ENCODE data around the gene SND1.

The SND1 gene

GRCh38 chr7:127932076-127932475 lies 280.1 kb downstream of the SND1 start:
- no peak for DNase-seq (ENCODE audit: low read depth, low spot score)

DNA sequence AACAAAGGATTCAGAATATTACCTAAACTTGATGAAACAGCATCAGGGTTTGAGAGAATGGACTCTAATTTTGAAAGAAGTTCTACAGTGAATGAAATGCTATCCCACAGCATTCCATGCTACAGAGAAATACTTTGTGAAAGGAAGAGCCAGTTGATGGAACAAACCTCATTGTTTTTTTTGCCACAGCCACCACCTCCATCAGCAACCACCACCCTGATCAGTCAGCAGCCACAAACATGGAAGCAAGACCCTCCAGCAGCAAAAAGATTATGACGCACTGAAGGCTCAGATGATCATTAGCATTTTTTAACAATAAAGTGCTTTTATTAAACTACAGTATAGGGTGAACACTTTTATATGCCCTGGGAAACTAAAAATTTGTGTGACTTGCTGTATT lies 280.5 kb downstream of the SND1 start:
- no peak for DNase-seq (ENCODE audit: low read depth, low spot score)

DNA sequence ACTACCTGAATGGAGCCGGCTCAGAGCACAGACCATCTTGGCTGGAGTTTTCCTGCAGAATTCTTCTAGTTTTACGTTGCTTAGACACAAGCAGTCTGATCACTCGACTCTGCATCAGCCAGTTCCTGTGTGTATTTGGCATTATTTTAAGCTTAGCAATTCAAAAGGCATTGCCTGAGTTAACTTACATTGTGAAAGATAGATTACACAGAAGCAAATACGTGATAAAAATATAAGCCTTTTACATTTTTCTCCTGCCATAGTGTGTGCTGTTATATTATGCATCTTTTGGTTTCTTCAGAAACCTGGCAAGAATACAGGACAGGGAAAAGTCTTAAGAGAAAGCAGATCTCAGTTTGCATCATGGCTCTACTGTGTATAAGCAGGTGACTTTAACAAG lies 281.2 kb downstream of the SND1 start:
- DNase-seq (ENCODE audit: low read depth, low spot score), result no peak

DNA sequence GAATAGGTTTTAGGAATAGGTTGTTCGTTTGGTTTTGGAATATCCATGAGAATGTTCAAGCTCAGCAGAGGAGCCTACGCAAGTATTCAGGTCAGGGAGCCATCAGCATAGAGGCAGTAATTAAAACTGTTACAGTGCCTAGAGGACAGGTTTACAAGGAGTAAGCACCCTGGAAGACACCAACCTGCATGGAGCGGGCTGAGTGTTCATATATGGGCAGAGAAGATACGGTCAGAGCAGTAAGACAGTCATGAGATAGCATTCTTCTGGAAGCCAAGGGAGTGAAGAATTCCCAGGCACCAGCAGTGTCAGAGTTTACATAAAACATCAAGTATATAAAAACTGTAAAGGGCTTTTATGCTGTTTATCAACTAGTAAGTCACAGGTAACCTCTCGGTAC lies 282.7 kb downstream of the SND1 start:
- no peak for DNase-seq (ENCODE audit: low read depth, low spot score)

DNA sequence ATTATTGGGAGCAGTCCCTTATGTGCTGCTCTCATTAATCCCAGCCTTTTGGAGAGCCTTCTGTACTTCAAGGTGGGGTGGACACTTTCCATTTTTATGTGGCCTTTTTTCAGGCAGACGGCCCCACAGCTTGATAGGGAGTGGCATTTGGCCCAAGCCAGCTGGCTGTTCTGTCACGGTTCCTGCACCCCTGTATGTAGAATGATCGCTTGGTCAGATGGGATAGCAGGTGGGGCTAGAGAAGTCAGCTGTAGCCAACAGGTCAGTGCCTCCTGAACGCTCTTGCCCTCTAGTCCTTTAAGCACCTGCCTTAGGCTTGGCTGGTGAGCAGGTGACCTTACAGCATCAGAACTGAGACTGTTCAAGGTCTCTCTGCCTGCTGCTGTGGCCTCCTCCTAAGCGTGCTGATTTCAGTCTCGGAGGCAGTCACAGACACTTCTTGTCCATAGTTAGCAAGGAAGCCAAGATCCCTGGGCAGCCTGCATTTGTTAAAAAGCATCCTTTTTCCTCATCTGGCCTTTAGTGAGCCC lies 283.9 kb downstream of the SND1 start:
- DNase-seq (ENCODE audit: low read depth, low spot score), result no peak

DNA sequence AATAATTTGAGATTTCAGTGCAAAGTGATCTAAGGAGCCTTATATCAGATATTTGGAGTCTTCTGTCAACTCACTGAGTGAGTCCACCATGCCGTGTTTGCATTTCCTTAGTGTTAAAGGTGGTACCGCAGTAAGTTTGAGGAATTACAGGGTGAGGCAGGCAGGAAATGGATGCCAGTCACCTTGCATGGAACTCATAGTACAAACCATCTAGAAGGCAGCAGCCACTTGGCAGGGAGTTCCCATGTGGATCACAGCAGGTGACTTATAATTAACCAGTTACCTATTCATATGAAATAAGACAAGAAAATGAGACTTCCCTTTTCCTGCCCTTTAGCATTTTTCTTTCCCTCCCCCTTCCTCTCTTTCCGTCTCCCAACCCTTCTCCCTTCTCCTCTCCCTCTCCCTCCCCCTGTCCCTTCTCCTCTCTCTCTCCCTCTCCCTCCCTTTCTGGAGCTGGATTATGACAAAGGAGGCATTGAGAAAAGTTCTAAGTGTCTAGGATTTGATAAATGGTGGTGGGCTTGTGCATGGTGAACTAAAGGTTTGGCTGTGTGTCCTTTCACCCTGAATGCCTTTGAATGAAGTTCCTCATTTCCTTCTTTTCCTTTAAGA lies 285.2 kb downstream of the SND1 start:
- no peak for DNase-seq (ENCODE audit: low read depth, low spot score)

- DNase-seq (ENCODE audit: low read depth, low spot score), result no peak
These were observed 286.6 kb downstream of the SND1 start for GRCh38 chr7:127938588-127938987.

DNA sequence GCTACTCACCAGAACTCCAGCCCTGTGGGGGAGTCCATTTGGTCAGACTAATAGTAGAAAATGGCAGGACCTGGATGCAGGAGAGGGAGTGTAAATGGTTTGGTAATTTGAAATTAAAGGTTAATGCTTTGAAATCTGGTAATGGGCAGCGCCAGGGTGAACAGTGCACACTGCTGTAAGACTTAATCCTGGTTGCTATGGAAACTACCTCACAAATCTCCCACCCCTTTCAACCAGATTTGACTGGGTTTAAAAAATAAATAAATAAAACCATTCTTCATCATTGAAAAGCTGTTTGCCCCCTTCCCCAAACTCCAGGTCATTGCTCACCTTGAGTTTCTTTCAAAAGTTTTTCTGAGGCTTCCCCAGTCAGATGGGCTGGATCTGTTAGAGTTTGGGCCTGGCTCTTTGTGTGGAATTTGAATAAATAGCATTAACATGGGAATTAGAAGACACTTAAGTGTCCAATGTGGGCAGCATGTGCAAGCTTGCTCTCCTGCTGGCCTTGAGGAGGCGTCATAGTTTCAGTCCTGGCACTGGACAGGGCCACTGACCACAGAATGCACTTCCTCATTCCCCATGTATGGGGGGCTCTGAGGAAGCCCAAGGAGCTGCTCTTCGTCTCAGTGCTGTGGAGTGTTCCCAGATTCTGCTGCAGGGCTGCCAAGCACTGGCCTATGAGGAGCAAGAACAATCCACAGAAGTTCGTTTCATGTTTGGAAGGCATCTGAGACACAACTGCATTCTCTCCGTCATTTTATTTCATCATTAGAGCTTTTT lies 288.6 kb downstream of the SND1 start:
- no peak for DNase-seq (ENCODE audit: low read depth, low spot score)

DNA sequence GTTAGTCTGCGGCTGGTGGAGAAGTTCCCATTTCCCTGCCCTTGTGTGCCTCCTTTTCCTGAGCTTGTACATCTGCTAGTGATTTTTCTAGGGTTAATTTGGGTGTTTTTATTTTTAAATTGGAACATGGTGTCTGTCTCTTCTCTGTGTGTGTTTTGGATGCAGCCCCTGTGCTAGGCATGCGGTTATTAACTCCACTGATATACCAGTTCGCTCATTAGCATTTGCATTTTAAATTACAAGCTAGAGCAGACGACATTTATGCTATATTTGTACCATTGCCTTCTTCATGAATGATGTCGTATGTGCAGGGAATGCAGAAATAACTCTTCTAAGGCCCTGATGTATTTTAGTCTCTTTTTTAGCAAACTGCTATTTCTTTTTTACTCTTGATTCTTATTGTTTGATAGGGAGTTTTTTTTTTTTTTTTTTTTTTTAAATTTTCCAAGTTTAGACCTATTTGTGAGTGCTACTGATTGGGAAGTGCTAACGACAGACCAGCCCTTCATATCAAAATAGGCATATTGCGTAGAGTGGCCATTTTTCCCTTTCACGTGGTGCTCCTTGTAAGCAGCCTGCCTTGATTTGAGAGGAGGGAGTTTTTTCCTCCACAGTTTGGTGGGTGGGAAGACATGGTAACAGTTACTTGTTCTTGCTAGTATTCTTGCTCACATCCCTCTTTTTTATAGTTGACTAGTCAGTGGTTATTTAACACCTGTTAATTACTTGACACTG lies 289.6 kb downstream of the SND1 start:
- no peak for DNase-seq (ENCODE audit: low read depth, low spot score)

GRCh38 chr7:127943541-127944521 lies 291.8 kb downstream of the SND1 start:
- DNase-seq (ENCODE audit: low read depth, low spot score), result no peak

GRCh38 chr7:127946111-127946510 lies 294.1 kb downstream of the SND1 start:
- no peak for DNase-seq (ENCODE audit: low read depth, low spot score)

GRCh38 chr7:127946847-127947246 lies 294.9 kb downstream of the SND1 start:
- DNase-seq (ENCODE audit: low read depth, low spot score), result no peak

- no peak for DNase-seq (ENCODE audit: low read depth, low spot score)
These were observed 296.3 kb downstream of the SND1 start for GRCh38 chr7:127948312-127948711.

GRCh38 chr7:127948930-127949329 lies 296.9 kb downstream of the SND1 start:
- no peak for DNase-seq (ENCODE audit: low read depth, low spot score)

DNA sequence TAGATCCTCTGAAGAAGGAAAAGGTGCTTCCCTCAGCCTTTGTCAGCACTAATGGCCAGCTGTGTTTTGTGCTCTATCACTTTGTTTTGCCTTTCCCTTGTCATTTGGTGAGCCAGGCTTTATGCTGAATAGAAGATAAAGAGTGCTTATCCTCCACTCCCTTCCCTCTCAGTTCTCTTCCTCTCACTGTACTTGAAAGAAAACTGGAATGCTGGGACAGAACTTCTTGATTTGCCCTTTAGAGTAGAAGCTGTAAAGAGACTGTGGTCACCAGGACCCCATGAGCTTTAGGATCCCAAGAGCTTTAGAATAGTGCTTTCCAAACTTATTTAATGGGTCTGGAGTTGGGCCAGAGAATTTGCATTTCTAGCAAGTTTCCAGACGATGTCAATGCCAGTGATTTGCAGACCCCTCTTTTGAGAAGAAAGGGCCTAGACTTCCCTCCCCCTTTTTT lies 297.8 kb downstream of the SND1 start:
- no peak for DNase-seq (ENCODE audit: low read depth, low spot score)

DNA sequence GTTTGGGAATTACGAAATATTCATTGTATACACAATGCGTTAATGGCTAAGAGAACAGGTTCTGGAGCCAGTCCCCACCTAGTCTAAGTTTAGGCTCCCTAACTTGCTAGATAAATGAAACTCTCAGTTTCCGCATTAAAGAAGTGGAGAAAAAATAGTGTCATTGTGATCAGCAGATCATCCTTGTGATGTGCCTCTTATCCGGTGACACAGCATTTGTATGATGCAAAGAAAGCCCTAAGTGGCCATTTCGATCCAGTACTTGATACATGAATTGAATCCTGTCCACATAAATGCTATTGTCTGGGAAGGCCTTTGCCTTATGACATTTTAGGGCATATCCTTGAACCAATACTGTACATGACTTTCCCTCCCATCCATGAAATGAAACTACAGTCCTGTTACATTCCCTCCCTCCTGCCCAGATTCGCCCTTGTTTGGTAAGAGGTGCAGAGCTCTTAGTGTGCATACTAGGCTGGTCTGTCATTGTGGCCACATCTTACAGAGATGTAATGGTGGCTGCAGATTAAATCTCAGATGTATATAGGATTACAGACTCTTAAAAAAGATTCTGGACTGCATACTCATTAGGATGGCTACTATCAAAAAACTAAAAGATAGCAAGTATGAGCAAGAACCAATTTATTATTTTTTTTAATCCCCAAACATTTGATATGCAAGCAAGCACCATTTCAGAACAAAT lies 298.4 kb downstream of the SND1 start:
- no peak for DNase-seq (ENCODE audit: low read depth, low spot score)

- no peak for DNase-seq (ENCODE audit: low read depth, low spot score)
These were observed 301.7 kb downstream of the SND1 start for GRCh38 chr7:127953423-127954356.

DNA sequence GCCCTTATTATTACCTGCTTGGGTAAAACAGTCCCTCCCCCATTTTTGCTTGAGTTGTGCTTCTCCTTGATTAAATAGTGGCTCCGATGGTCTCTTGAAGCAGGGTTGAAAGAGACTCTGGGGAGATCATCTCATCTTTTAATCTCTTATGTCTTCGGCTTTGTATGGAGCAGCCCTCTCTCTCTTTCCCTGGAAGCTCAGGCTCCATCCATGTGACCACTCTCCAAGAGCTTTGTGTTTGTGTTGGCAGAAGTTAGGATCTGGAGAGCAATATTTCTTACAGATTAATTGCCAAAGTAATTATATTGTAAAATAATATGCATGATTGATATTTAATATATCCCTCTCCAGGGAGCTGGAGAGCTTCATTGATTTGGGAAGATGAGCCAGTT lies 302.4 kb downstream of the SND1 start:
- no peak for DNase-seq (ENCODE audit: low read depth, low spot score)

- no peak for DNase-seq (ENCODE audit: low read depth, low spot score)
These were observed 303.1 kb downstream of the SND1 start for GRCh38 chr7:127955051-127955531.

Measured in activated naive CD8-positive, alpha-beta T cell treated with anti-CD3 and anti-CD28 coated beads, Interleukin-2, amount 50 U/mL, for 16 hours (primary cell).